GM12878 (cell line): Measurements from ENCODE around the gene GALK2. TPM values are rescaled to one million over a fixed set of nuclear protein-coding genes. Genes with fewer than 3 reads are reported as not detected.

Experiments used
- ATAC-seq: fragments of 200-7000 bp; cut with Tn5 transposase; 3 replicates; pipeline ENCODE4 v1.9.1; 2020; ENCODE audit warnings: mild to moderate bottlenecking, moderate library complexity
- BruUV-seq: library from RNA; stranded (reverse); fragments of 400-500 nt; replicated peaks from 2 replicates; lab custom pipeline; 2021; lab: Mats Ljungman, UMichigan
- CTCF ChIA-PET: fragments of 300-600 bp; sonication (Branson Sonifier 250); formaldehyde crosslinking; extraction: SDS; loops from one replicate; lab custom pipeline; 2021; ENCODE audit warnings: inconsistent platforms; lab: Yijun Ruan, JAX
- POLR2A ChIA-PET: fragments of 350-600 bp; formaldehyde crosslinking; extraction: SDS; loops from one replicate; lab custom pipeline; 2021; ENCODE audit warnings: inconsistent platforms; lab: Charles Lee
- RAD21 ChIA-PET: fragments of 300-600 bp; sonication (Branson Sonifier 250); formaldehyde crosslinking; loops from one replicate; lab custom pipeline; 2023; ENCODE audit warnings: antibody characterized with exemption; ENCODE audit not compliant: unreplicated experiment; lab: Charles Lee
- SMC1A ChIA-PET: fragments of 300-600 bp; sonication (Branson Sonifier 250); formaldehyde crosslinking; loops from one replicate; lab custom pipeline; 2023; ENCODE audit not compliant: unreplicated experiment, uncharacterized antibody; lab: Charles Lee
- DNase-seq: peaks from one replicate; pipeline ENCODE4 v3.0.0-alpha.2; 2011; ENCODE audit warnings: low read depth, low spot score
- FAIRE-seq: peaks from 3 replicates; lab custom pipeline; 2011; peaks lifted over from hg19 to GRCh38; lab: Jason Lieb, UNC
- H2AFZ ChIP-seq: 2 replicates; pipeline ENCODE4 v1.6.0; 2011; ENCODE audit warnings: low read depth, low read length, control low read depth; ENCODE audit not compliant: control insufficient read depth
- H3K27ac ChIP-seq: 2 replicates; pipeline ENCODE4 v1.5.1; 2011; ENCODE audit warnings: control low read depth; ENCODE audit not compliant: control insufficient read depth, insufficient read depth
- H3K27me3 ChIP-seq, 2 experiments: replicated peaks in 1 of 2; 2 replicates each; pipeline versions ENCODE4 v1.6.0 to v1.6.1; 2011; ENCODE audit warnings: low read length in 1 of 2; ENCODE audit not compliant: control insufficient read depth in 2 of 2, insufficient read depth in 2 of 2
- H3K36me3 ChIP-seq, 2 experiments: 2 replicates each; pipeline ENCODE4 v1.5.1; 2011; ENCODE audit warnings: low read length in 1 of 2; ENCODE audit not compliant: control insufficient read depth in 2 of 2, insufficient read depth in 2 of 2
- H3K4me1 ChIP-seq: 2 replicates; pipeline ENCODE4 v1.6.1; 2011; ENCODE audit warnings: mild to moderate bottlenecking, low read length, moderate library complexity, mixed read lengths; ENCODE audit not compliant: control insufficient read depth, insufficient read depth
- H3K4me2 ChIP-seq: 2 replicates; pipeline ENCODE4 v1.6.0; 2011; ENCODE audit warnings: control low read depth; ENCODE audit not compliant: control insufficient read depth, insufficient read depth
- H3K4me3 ChIP-seq: fragments of 200-600 bp; sonication (generic); 2 replicates; pipeline ENCODE4 v1.5.1; 2016
- H3K79me2 ChIP-seq: 2 replicates; pipeline ENCODE4 v1.6.0; 2011; ENCODE audit warnings: low read length; ENCODE audit not compliant: control insufficient read depth, insufficient read depth
- H3K9ac ChIP-seq: 2 replicates; pipeline ENCODE4 v1.8.0; 2011; ENCODE audit warnings: low read length, control low read depth, mixed read lengths; ENCODE audit not compliant: control insufficient read depth, insufficient read depth
- H3K9me3 ChIP-seq: replicated peaks from 3 replicates; pipeline ENCODE4 v1.5.1; 2011; ENCODE audit warnings: mild to moderate bottlenecking, low read length; ENCODE audit not compliant: control insufficient read depth, insufficient read depth
- H4K20me1 ChIP-seq: 2 replicates; pipeline ENCODE4 v1.6.0; 2011; ENCODE audit not compliant: control insufficient read depth, insufficient read depth
- CHD4 ChIP-seq: fragments of 200-600 bp; sonication (generic); IDR thresholded peaks from 2 replicates; pipeline ENCODE4 v1.6.1; 2016; ENCODE audit warnings: mild to moderate bottlenecking
- CREM ChIP-seq: IDR thresholded peaks from 2 replicates; pipeline ENCODE4 v1.6.1; 2014; ENCODE audit warnings: antibody characterized with exemption, low read depth
- HDGF ChIP-seq: fragments of 450-650 bp; IDR thresholded peaks from 2 replicates; pipeline ENCODE4 v1.6.1; 2016; ENCODE audit warnings: antibody characterized with exemption
- JUNB ChIP-seq: IDR thresholded peaks from 2 replicates; pipeline ENCODE4 v1.6.1; 2016; ENCODE audit warnings: antibody characterized with exemption, mild to moderate bottlenecking
- JUND ChIP-seq: IDR thresholded peaks from 2 replicates; pipeline ENCODE4 v1.6.1; 2012; ENCODE audit warnings: low read depth, mild to moderate bottlenecking, low read length, improper control_type of control experiment, moderate library complexity
- NBN ChIP-seq: fragments of 450-650 bp; IDR thresholded peaks from 2 replicates; pipeline ENCODE4 v1.6.1; 2016
- NKRF ChIP-seq: fragments of 450-650 bp; conservative IDR thresholded peaks from 2 replicates; pipeline ENCODE4 v1.6.1; 2017; ENCODE audit warnings: mild to moderate bottlenecking, moderate library complexity
- NR2F1 ChIP-seq: fragments of 450-650 bp; conservative IDR thresholded peaks from 2 replicates; pipeline ENCODE4 v1.6.1; 2017; ENCODE audit warnings: mild to moderate bottlenecking
- PAX5 ChIP-seq: IDR thresholded peaks from 2 replicates; pipeline ENCODE4 v1.6.1; 2011; ENCODE audit warnings: low read depth, low read length, borderline replicate concordance
- RB1 ChIP-seq: fragments of 450-650 bp; formaldehyde crosslinking; IDR thresholded peaks from 2 replicates; pipeline ENCODE4 v1.6.1; 2017; ENCODE audit warnings: mild to moderate bottlenecking, borderline replicate concordance
- SIX5 ChIP-seq: IDR thresholded peaks from 2 replicates; pipeline ENCODE4 v1.6.1; 2011; ENCODE audit warnings: mild to moderate bottlenecking, low read depth, low read length, moderate library complexity; ENCODE audit not compliant: severe bottlenecking
- SREBF1 ChIP-seq: IDR thresholded peaks from 2 replicates; pipeline ENCODE4 v1.6.1; 2012; ENCODE audit warnings: mild to moderate bottlenecking, low read length
- TARDBP ChIP-seq: IDR thresholded peaks from 2 replicates; pipeline ENCODE4 v1.6.1; 2016; ENCODE audit warnings: borderline replicate concordance
- ZBED1 ChIP-seq: IDR thresholded peaks from 2 replicates; pipeline ENCODE4 v1.6.1; 2016; ENCODE audit warnings: borderline replicate concordance
- ZBTB11 ChIP-seq: fragments of 450-650 bp; formaldehyde crosslinking; IDR thresholded peaks from 2 replicates; pipeline ENCODE4 v1.5.0; 2022; ENCODE audit warnings: mild to moderate bottlenecking, missing genetic modification characterization
- ZNF274 ChIP-seq: IDR thresholded peaks from one replicate; pipeline ENCODE4 v1.8.0; 2011; ENCODE audit not compliant: insufficient read length, insufficient read depth
- WGBS: methylation state at CpG from one replicate; pipeline ENCODE4 v1.1.6; 2016; ENCODE audit warnings: low lambda C conversion rate; ENCODE audit not compliant: insufficient replicate concordance, insufficient coverage; ENCODE audit errors: missing lambda C conversion rate; 5-methylcytosine and 5-hydroxymethylcytosine counted together
- in situ Hi-C: fragments of 300-500 bp; cut with MboI; formaldehyde crosslinking; loops from 9 replicates; pipeline ENCODE4 v1.14.3; 2018; ENCODE audit warnings: mixed read lengths
- intact Hi-C: fragments of 100-400 bp; cut with micrococcal nuclease; formaldehyde crosslinking; loops from one replicate; pipeline ENCODE4 v1.14.2; 2022; ENCODE audit not compliant: unreplicated experiment
- polyA plus RNA-seq, 11 experiments: library from polyadenylated mRNA; depleted of rRNA in 4 of 11; unstranded in 6 of 11; stranded (reverse) in 5 of 11; fragments of >200 nt; fragmentation: Nextera tagmentation in 4 of 11; fragmentation: Illumina TruSeq in 1 of 11; extraction: Ambion mirVana in 4 of 11; extraction: Trizol in 1 of 11; gene quantifications; 1 replicate in 1 of 11; 2 replicates in 10 of 11; pipeline versions ENCODE4 v1.2.1 to v1.2.3, GENCODE V29; 2011 to 2016; ENCODE audit warnings: inconsistent platforms in 2 of 11, missing spikeins in 2 of 11, low read depth in 1 of 11
- total RNA-seq, 4 experiments: library from RNA; depleted of rRNA in 3 of 4; stranded (reverse); fragments of >200 nt in 3 of 4; fragmentation: Illumina TruSeq in 1 of 4; extraction: Trizol in 1 of 4; gene quantifications; 2 replicates each; pipeline versions ENCODE4 v1.2.1 to v1.2.3, GENCODE V29; 2013 to 2021

GALK2 gene
- total and polyA plus RNA-seq, 10 of the 15 experiments (the other 5 are each of a cell fraction or from before 2014, with no cell fraction given), result 11.9 to 26.7 (median 15.4) TPM

- ChIA-PET CTCF (interaction anchor here (0.6 to 0.7 kb wide), 2 partner anchors 8 to 153 kb away, joined by 3 read pairs; no protein-coding TSS in a partner anchor), SMC1A (interaction anchor here (1.3 kb wide), 1 partner anchor 35 kb away, joined by 4 read pairs; no protein-coding TSS in a partner anchor), POLR2A (no interaction called here), RAD21 (no interaction called here)
- Histone ChIP-seq H3K4me1 (no peaks in the 10 kb centered on the region), H3K27me3 (no peaks in the 10 kb centered on the region), H3K4me2 (no peak overlapping the region), H3K36me3 (no peaks in the 10 kb centered on the region), H3K79me2 (no peaks in the 10 kb centered on the region), H2AFZ (no peak overlapping the region), H4K20me1 (no peaks in the 10 kb centered on the region), H3K27ac (no peak overlapping the region), H3K9me3 (no peaks in the 10 kb centered on the region), H3K9ac (no peak overlapping the region), H3K4me3 (no peak overlapping the region)
- TF ChIP-seq RB1, result no peak
- BruUV-seq, result no TSS peak
- intact Hi-C loops, result no loop called here
- no peak for FAIRE-seq
- 71% methylated on average over 3 of the region's 3 CpGs for WGBS
- no peak for ATAC-seq
- no peak for DNase-seq
- in situ Hi-C loops, result no loop called here
These were observed 161.9 kb downstream of the GALK2 start for GRCh38 chr15:49331951-49332350.

GRCh38 chr15:49339656-49340055 is 169.6 kb downstream of the GALK2 start:
- Histone ChIP-seq H3K4me3 (no peak overlapping the region), H3K27ac (no peak overlapping the region), H3K4me2 (no peak overlapping the region), H2AFZ (no peak overlapping the region), H3K4me1 (no peaks in the 10 kb centered on the region), H3K36me3 (no peaks in the 10 kb centered on the region), H4K20me1 (no peaks in the 10 kb centered on the region), H3K9ac (no peak overlapping the region), H3K27me3 (no peaks in the 10 kb centered on the region), H3K79me2 (no peaks in the 10 kb centered on the region), H3K9me3 (no peaks in the 10 kb centered on the region)
- ChIA-PET RAD21 (no interaction called here), POLR2A (no interaction called here), SMC1A (no interaction called here), CTCF (interaction anchor here (0.6 kb wide), 1 partner anchor 8 kb away, joined by 3 read pairs; no protein-coding TSS in a partner anchor)
- intact Hi-C loops, result no loop called here
- BruUV-seq, result no TSS peak
- ATAC-seq (no peak), FAIRE-seq (no peak), DNase-seq (no peak)
- in situ Hi-C loops, result no loop called here
- WGBS, result 85% methylated on average over 10 of the region's 10 CpGs
- TF ChIP-seq ZBTB11 (CRISPR knock-in tag), result no peak
- no peak for TF ChIP-seq JUNB
- no peak for TF ChIP-seq SIX5
- TF ChIP-seq NR2F1, result no peak
- TF ChIP-seq SREBF1, result no peak
- no peak for TF ChIP-seq JUND
- TF ChIP-seq NBN, result no peak
- TF ChIP-seq HDGF, result no peak
- TF ChIP-seq CREM, result no peak
- TF ChIP-seq PAX5, result no peak
- no peak for TF ChIP-seq NKRF
- no peak for TF ChIP-seq TARDBP
- no peak for TF ChIP-seq CHD4
- TF ChIP-seq ZNF274, result no peak
- no peak for TF ChIP-seq ZBED1
